Spleen (tissue), 7 donors: Measurements from ENCODE around the gene TLX2.

ENCODE experiments used
- POLR2AphosphoS5 ChIP-seq, 3 donors: sonication (generic); formaldehyde crosslinking; IDR thresholded peaks; one replicate each; pipeline ENCODE4 v1.5.1; 2017; ENCODE audit warnings: antibody characterized with exemption in 3 of 3
- TF ChIP-seq, protein P1 (sequence below), 11 experiments: fragments of 200-600 bp in 7 of 11; fragments of 450-650 bp in 4 of 11; sonication (generic) in 4 of 11; IDR thresholded peaks in 8 of 11; conservative IDR thresholded peaks in 3 of 11; 1 replicate in 7 of 11; 2 replicates in 4 of 11; pipeline versions ENCODE4 v1.4.0 to v1.8.0; 2016 to 2021; ENCODE audit warnings: antibody characterized with exemption in 11 of 11, inconsistent platforms in 4 of 11, mild to moderate bottlenecking in 1 of 11
- donor health status: DM: no; HTN: no; CAD: no; lungs with moderate emphysema.
- donor health status: DM: no; HTN: no; CAD: no.
- donor health status: DM: no; HTN: no; CAD: no.

DNA sequence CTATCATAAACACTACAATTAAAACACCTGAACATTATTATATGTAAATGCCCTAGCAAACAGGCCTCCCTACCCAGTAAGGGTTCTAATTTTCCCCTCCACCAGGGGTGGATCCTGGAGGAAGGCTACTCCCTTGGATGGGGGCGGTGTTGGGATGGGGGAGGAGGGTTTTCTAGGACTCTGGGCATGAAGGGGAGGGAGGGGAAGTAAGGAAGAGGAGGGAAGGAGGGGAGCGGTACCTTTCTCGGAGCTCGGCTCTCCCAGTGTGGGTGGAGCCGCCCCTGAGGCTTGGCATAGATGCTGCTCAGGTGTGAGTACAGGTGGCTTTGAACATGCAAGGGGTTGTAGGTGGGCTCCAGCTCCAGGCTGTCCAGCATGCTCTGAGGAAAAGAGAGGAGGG, 45.7 kb downstream of the TLX2 start:
- TF ChIP-seq, protein P1, sequence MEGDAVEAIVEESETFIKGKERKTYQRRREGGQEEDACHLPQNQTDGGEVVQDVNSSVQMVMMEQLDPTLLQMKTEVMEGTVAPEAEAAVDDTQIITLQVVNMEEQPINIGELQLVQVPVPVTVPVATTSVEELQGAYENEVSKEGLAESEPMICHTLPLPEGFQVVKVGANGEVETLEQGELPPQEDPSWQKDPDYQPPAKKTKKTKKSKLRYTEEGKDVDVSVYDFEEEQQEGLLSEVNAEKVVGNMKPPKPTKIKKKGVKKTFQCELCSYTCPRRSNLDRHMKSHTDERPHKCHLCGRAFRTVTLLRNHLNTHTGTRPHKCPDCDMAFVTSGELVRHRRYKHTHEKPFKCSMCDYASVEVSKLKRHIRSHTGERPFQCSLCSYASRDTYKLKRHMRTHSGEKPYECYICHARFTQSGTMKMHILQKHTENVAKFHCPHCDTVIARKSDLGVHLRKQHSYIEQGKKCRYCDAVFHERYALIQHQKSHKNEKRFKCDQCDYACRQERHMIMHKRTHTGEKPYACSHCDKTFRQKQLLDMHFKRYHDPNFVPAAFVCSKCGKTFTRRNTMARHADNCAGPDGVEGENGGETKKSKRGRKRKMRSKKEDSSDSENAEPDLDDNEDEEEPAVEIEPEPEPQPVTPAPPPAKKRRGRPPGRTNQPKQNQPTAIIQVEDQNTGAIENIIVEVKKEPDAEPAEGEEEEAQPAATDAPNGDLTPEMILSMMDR (IDR thresholded peaks at IDR 0.05 in 8 of 11, conservative IDR thresholded peaks at IDR 0.05 in 3 of 11): no peak
- TF ChIP-seq POLR2AphosphoS5 (IDR thresholded peaks at IDR 0.05): no peak
